ENCODE results near the gene PTGDR.

The PTGDR gene

GRCh38 chr14:52266179-52266578, 1.3 kb upstream of the PTGDR start:
- DNase-seq, result no peak

GRCh38 chr14:52266782-52267181, 716 bp upstream of the PTGDR start:
- DNase-seq, result no peak

GRCh38 chr14:52268279-52269061, 972 bp downstream of the PTGDR start:
- no peak for DNase-seq

- no peak for DNase-seq
Observed at GRCh38 chr14:52269100-52269499, 1.6 kb downstream of the PTGDR start.

- no peak for DNase-seq
Observed at GRCh38 chr14:52269982-52270381, 2.5 kb downstream of the PTGDR start.

- DNase-seq, result no peak
Observed at GRCh38 chr14:52271538-52271937, 4.0 kb downstream of the PTGDR start.

GRCh38 chr14:52272375-52272774, 4.9 kb downstream of the PTGDR start:
- DNase-seq, result no peak

- DNase-seq, result no peak
Observed at GRCh38 chr14:52275372-52275771, 7.9 kb downstream of the PTGDR start.

GRCh38 chr14:52277552-52277951, 10.1 kb downstream of the PTGDR start:
- DNase-seq, result no peak

GRCh38 chr14:52279408-52279807, 11.9 kb downstream of the PTGDR start:
- no peak for DNase-seq

- DNase-seq, result no peak
Observed at GRCh38 chr14:52283099-52283498, 15.6 kb downstream of the PTGDR start.

GRCh38 chr14:52286661-52287649, 19.5 kb downstream of the PTGDR start:
- no peak for DNase-seq

GRCh38 chr14:52296378-52296777, 28.9 kb downstream of the PTGDR start:
- DNase-seq, result no peak

- DNase-seq, result no peak
Observed at GRCh38 chr14:52298795-52299194, 31.3 kb downstream of the PTGDR start.

GRCh38 chr14:52299692-52300278, 32.3 kb downstream of the PTGDR start:
- DNase-seq, result no peak

GRCh38 chr14:52303236-52303635, 35.7 kb downstream of the PTGDR start:
- no peak for DNase-seq

GRCh38 chr14:52304248-52304904, 36.9 kb downstream of the PTGDR start:
- no peak for DNase-seq

GRCh38 chr14:52305014-52305413, 37.5 kb downstream of the PTGDR start:
- DNase-seq, result no peak

GRCh38 chr14:52307376-52307775, 39.9 kb downstream of the PTGDR start:
- no peak for DNase-seq

GRCh38 chr14:52307905-52308304, 40.4 kb downstream of the PTGDR start:
- no peak for DNase-seq

- DNase-seq, result no peak
Observed at GRCh38 chr14:52310541-52310940, 43.0 kb downstream of the PTGDR start.

- no peak for DNase-seq
Observed at GRCh38 chr14:52312931-52313355, 45.4 kb downstream of the PTGDR start.

GRCh38 chr14:52313462-52313861, 46.0 kb downstream of the PTGDR start:
- no peak for DNase-seq
